GM12878 (cell line): ENCODE measurements around the gene RAB28. TPM values are rescaled to one million over a fixed set of nuclear protein-coding genes. Genes with fewer than 3 reads are reported as not detected.

Experiments used
- ATAC-seq: fragments of 200-7000 bp; cut with Tn5 transposase; 3 replicates; pipeline ENCODE4 v1.9.1; 2020; ENCODE audit warnings: mild to moderate bottlenecking, moderate library complexity
- BruUV-seq: library from RNA; stranded (reverse); fragments of 400-500 nt; replicated peaks from 2 replicates; lab custom pipeline; 2021; lab: Mats Ljungman, UMichigan
- CTCF ChIA-PET: fragments of 300-600 bp; sonication (Branson Sonifier 250); formaldehyde crosslinking; extraction: SDS; loops from one replicate; lab custom pipeline; 2021; ENCODE audit warnings: inconsistent platforms; lab: Yijun Ruan, JAX
- POLR2A ChIA-PET: fragments of 350-600 bp; formaldehyde crosslinking; extraction: SDS; loops from one replicate; lab custom pipeline; 2021; ENCODE audit warnings: inconsistent platforms; lab: Charles Lee
- RAD21 ChIA-PET: fragments of 300-600 bp; sonication (Branson Sonifier 250); formaldehyde crosslinking; loops from one replicate; lab custom pipeline; 2023; ENCODE audit warnings: antibody characterized with exemption; ENCODE audit not compliant: unreplicated experiment; lab: Charles Lee
- SMC1A ChIA-PET: fragments of 300-600 bp; sonication (Branson Sonifier 250); formaldehyde crosslinking; loops from one replicate; lab custom pipeline; 2023; ENCODE audit not compliant: unreplicated experiment, uncharacterized antibody; lab: Charles Lee
- DNase-seq: peaks from one replicate; pipeline ENCODE4 v3.0.0-alpha.2; 2011; ENCODE audit warnings: low read depth, low spot score
- FAIRE-seq: peaks from 3 replicates; lab custom pipeline; 2011; peaks lifted over from hg19 to GRCh38; lab: Jason Lieb, UNC
- H2AFZ ChIP-seq: 2 replicates; pipeline ENCODE4 v1.6.0; 2011; ENCODE audit warnings: low read depth, low read length, control low read depth; ENCODE audit not compliant: control insufficient read depth
- H3K27ac ChIP-seq: 2 replicates; pipeline ENCODE4 v1.5.1; 2011; ENCODE audit warnings: control low read depth; ENCODE audit not compliant: control insufficient read depth, insufficient read depth
- H3K27me3 ChIP-seq, 2 experiments: replicated peaks in 1 of 2; 2 replicates each; pipeline versions ENCODE4 v1.6.0 to v1.6.1; 2011; ENCODE audit warnings: low read length in 1 of 2; ENCODE audit not compliant: control insufficient read depth in 2 of 2, insufficient read depth in 2 of 2
- H3K36me3 ChIP-seq, 2 experiments: 2 replicates each; pipeline ENCODE4 v1.5.1; 2011; ENCODE audit warnings: low read length in 1 of 2; ENCODE audit not compliant: control insufficient read depth in 2 of 2, insufficient read depth in 2 of 2
- H3K4me1 ChIP-seq: 2 replicates; pipeline ENCODE4 v1.6.1; 2011; ENCODE audit warnings: mild to moderate bottlenecking, low read length, moderate library complexity, mixed read lengths; ENCODE audit not compliant: control insufficient read depth, insufficient read depth
- H3K4me2 ChIP-seq: 2 replicates; pipeline ENCODE4 v1.6.0; 2011; ENCODE audit warnings: control low read depth; ENCODE audit not compliant: control insufficient read depth, insufficient read depth
- H3K4me3 ChIP-seq: fragments of 200-600 bp; sonication (generic); 2 replicates; pipeline ENCODE4 v1.5.1; 2016
- H3K79me2 ChIP-seq: 2 replicates; pipeline ENCODE4 v1.6.0; 2011; ENCODE audit warnings: low read length; ENCODE audit not compliant: control insufficient read depth, insufficient read depth
- H3K9ac ChIP-seq: 2 replicates; pipeline ENCODE4 v1.8.0; 2011; ENCODE audit warnings: low read length, control low read depth, mixed read lengths; ENCODE audit not compliant: control insufficient read depth, insufficient read depth
- H3K9me3 ChIP-seq: replicated peaks from 3 replicates; pipeline ENCODE4 v1.5.1; 2011; ENCODE audit warnings: mild to moderate bottlenecking, low read length; ENCODE audit not compliant: control insufficient read depth, insufficient read depth
- H4K20me1 ChIP-seq: 2 replicates; pipeline ENCODE4 v1.6.0; 2011; ENCODE audit not compliant: control insufficient read depth, insufficient read depth
- CHD4 ChIP-seq: fragments of 200-600 bp; sonication (generic); IDR thresholded peaks from 2 replicates; pipeline ENCODE4 v1.6.1; 2016; ENCODE audit warnings: mild to moderate bottlenecking
- FOS ChIP-seq: IDR thresholded peaks from 3 replicates; pipeline ENCODE4 v1.6.1; 2011; ENCODE audit warnings: borderline replicate concordance; ENCODE audit not compliant: insufficient read length; ENCODE audit errors: extremely low read depth
- HCFC1 ChIP-seq: fragments of 150-350 bp; IDR thresholded peaks from 2 replicates; pipeline ENCODE4 v1.6.1; 2014; ENCODE audit warnings: low read length
- POU2F2 ChIP-seq: IDR thresholded peaks from 3 replicates; pipeline ENCODE4 v1.6.1; 2011; ENCODE audit warnings: low read depth, mild to moderate bottlenecking, low read length, borderline replicate concordance
- RAD21 ChIP-seq: IDR thresholded peaks from 2 replicates; pipeline ENCODE4 v1.6.1; 2011; ENCODE audit warnings: mild to moderate bottlenecking, low read depth, low read length, moderate library complexity; ENCODE audit not compliant: insufficient read depth
- RBBP5 ChIP-seq: fragments of 200-600 bp; sonication (generic); conservative IDR thresholded peaks from 2 replicates; pipeline ENCODE4 v1.6.1; 2016
- RCOR1 ChIP-seq: conservative IDR thresholded peaks from 2 replicates; pipeline ENCODE4 v1.6.1; 2012; ENCODE audit warnings: low read depth, low read length, improper control_type of control experiment
- RELA ChIP-seq: fragments of 450-650 bp; IDR thresholded peaks from 2 replicates; pipeline ENCODE4 v1.8.0; 2014; ENCODE audit warnings: borderline replicate concordance; ENCODE audit not compliant: partially characterized antibody
- SMAD5 ChIP-seq: IDR thresholded peaks from 2 replicates; pipeline ENCODE4 v1.6.1; 2016; ENCODE audit warnings: antibody characterized with exemption, low read depth
- SMC3 ChIP-seq: IDR thresholded peaks from 2 replicates; pipeline ENCODE4 v1.6.1; 2011; ENCODE audit warnings: low read length, improper control_type of control experiment, borderline replicate concordance
- SPI1 ChIP-seq: IDR thresholded peaks from 2 replicates; pipeline ENCODE4 v1.6.1; 2011; ENCODE audit warnings: low read depth, mild to moderate bottlenecking, low read length, moderate library complexity, borderline replicate concordance; ENCODE audit not compliant: insufficient read depth
- ZZZ3 ChIP-seq: IDR thresholded peaks from 2 replicates; pipeline ENCODE4 v1.6.1; 2011; ENCODE audit warnings: low read depth; ENCODE audit not compliant: control insufficient read depth, insufficient read length
- WGBS: methylation state at CpG from one replicate; pipeline ENCODE4 v1.1.6; 2016; ENCODE audit warnings: low lambda C conversion rate; ENCODE audit not compliant: insufficient replicate concordance, insufficient coverage; ENCODE audit errors: missing lambda C conversion rate; 5-methylcytosine and 5-hydroxymethylcytosine counted together
- in situ Hi-C: fragments of 300-500 bp; cut with MboI; formaldehyde crosslinking; loops from 9 replicates; pipeline ENCODE4 v1.14.3; 2018; ENCODE audit warnings: mixed read lengths
- intact Hi-C: fragments of 100-400 bp; cut with micrococcal nuclease; formaldehyde crosslinking; loops from one replicate; pipeline ENCODE4 v1.14.2; 2022; ENCODE audit not compliant: unreplicated experiment
- polyA plus RNA-seq, 11 experiments: library from polyadenylated mRNA; depleted of rRNA in 4 of 11; unstranded in 6 of 11; stranded (reverse) in 5 of 11; fragments of >200 nt; fragmentation: Nextera tagmentation in 4 of 11; fragmentation: Illumina TruSeq in 1 of 11; extraction: Ambion mirVana in 4 of 11; extraction: Trizol in 1 of 11; gene quantifications; 1 replicate in 1 of 11; 2 replicates in 10 of 11; pipeline versions ENCODE4 v1.2.1 to v1.2.3, GENCODE V29; 2011 to 2016; ENCODE audit warnings: inconsistent platforms in 2 of 11, missing spikeins in 2 of 11, low read depth in 1 of 11
- total RNA-seq, 4 experiments: library from RNA; depleted of rRNA in 3 of 4; stranded (reverse); fragments of >200 nt in 3 of 4; fragmentation: Illumina TruSeq in 1 of 4; extraction: Trizol in 1 of 4; gene quantifications; 2 replicates each; pipeline versions ENCODE4 v1.2.1 to v1.2.3, GENCODE V29; 2013 to 2021
- TF ChIP-seq, protein P1 (sequence below): fragments of 450-650 bp; IDR thresholded peaks from 2 replicates; pipeline ENCODE4 v1.6.1; 2017; ENCODE audit warnings: antibody characterized with exemption, mild to moderate bottlenecking, moderate library complexity
- TF ChIP-seq, protein P2 (sequence below): fragments of 450-650 bp; IDR thresholded peaks from 2 replicates; pipeline ENCODE4 v1.6.1; 2018; ENCODE audit warnings: borderline replicate concordance, mild to moderate bottlenecking; ENCODE audit not compliant: partially characterized antibody
- TF ChIP-seq, protein P3 (sequence below): fragments of 450-650 bp; conservative IDR thresholded peaks from 2 replicates; pipeline ENCODE4 v1.6.1; 2017; ENCODE audit warnings: mild to moderate bottlenecking, moderate library complexity

RAB28 gene
- total and polyA plus RNA-seq, 10 of the 15 experiments (the other 5 are each of a cell fraction or from before 2014, with no cell fraction given): 5.8 to 29.3 (median 16.9) TPM

GRCh38 chr4:13325744-13326143 lies 158.4 kb downstream of the RAB28 start:
- WGBS: 97% methylated on average over 3 of the region's 3 CpGs
- Histone ChIP-seq H3K27me3 (no peaks in the 10 kb centered on the region), H3K36me3 (0 out of 4 replicates have a peak, but pooled peaks cover 0 to 2% of the 10 kb centered on the region in 2 experiments), H3K9me3 (no peaks in the 10 kb centered on the region), H4K20me1 (no peaks in the 10 kb centered on the region), H3K4me3 (no peak overlapping the region), H3K79me2 (no peaks in the 10 kb centered on the region), H3K9ac (no peak overlapping the region), H3K27ac (no peak overlapping the region), H3K4me2 (no peak overlapping the region), H3K4me1 (no peaks in the 10 kb centered on the region), H2AFZ (no peak overlapping the region)
- POLR2A ChIA-PET: no interaction called here
- intact Hi-C loops: no loop called here
- SMC1A ChIA-PET: no interaction called here
- DNase-seq (no peak), FAIRE-seq (no peak), ATAC-seq (no peak)
- no TSS peak for BruUV-seq
- CTCF ChIA-PET: no interaction called here
- RAD21 ChIA-PET: no interaction called here
- TF ChIP-seq, protein P1, sequence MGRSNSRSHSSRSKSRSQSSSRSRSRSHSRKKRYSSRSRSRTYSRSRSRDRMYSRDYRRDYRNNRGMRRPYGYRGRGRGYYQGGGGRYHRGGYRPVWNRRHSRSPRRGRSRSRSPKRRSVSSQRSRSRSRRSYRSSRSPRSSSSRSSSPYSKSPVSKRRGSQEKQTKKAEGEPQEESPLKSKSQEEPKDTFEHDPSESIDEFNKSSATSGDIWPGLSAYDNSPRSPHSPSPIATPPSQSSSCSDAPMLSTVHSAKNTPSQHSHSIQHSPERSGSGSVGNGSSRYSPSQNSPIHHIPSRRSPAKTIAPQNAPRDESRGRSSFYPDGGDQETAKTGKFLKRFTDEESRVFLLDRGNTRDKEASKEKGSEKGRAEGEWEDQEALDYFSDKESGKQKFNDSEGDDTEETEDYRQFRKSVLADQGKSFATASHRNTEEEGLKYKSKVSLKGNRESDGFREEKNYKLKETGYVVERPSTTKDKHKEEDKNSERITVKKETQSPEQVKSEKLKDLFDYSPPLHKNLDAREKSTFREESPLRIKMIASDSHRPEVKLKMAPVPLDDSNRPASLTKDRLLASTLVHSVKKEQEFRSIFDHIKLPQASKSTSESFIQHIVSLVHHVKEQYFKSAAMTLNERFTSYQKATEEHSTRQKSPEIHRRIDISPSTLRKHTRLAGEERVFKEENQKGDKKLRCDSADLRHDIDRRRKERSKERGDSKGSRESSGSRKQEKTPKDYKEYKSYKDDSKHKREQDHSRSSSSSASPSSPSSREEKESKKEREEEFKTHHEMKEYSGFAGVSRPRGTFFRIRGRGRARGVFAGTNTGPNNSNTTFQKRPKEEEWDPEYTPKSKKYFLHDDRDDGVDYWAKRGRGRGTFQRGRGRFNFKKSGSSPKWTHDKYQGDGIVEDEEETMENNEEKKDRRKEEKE: no peak
- TF ChIP-seq RAD21 (no peak), SPI1 (no peak), SMC3 (no peak), RBBP5 (no peak), ZZZ3 (no peak), POU2F2 (no peak), SMAD5 (no peak), FOS (no peak), HCFC1 (no peak), RCOR1 (no peak), RELA (no peak), CHD4 (no peak)
- TF ChIP-seq, protein P2, sequence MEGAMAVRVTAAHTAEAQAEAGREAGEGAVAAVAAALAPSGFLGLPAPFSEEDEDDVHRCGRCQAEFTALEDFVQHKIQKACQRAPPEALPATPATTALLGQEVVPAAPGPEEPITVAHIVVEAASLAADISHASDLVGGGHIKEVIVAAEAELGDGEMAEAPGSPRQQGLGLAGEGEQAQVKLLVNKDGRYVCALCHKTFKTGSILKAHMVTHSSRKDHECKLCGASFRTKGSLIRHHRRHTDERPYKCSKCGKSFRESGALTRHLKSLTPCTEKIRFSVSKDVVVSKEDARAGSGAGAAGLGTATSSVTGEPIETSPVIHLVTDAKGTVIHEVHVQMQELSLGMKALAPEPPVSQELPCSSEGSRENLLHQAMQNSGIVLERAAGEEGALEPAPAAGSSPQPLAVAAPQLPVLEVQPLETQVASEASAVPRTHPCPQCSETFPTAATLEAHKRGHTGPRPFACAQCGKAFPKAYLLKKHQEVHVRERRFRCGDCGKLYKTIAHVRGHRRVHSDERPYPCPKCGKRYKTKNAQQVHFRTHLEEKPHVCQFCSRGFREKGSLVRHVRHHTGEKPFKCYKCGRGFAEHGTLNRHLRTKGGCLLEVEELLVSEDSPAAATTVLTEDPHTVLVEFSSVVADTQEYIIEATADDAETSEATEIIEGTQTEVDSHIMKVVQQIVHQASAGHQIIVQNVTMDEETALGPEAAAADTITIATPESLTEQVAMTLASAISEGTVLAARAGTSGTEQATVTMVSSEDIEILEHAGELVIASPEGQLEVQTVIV: no peak
- TF ChIP-seq, protein P3, sequence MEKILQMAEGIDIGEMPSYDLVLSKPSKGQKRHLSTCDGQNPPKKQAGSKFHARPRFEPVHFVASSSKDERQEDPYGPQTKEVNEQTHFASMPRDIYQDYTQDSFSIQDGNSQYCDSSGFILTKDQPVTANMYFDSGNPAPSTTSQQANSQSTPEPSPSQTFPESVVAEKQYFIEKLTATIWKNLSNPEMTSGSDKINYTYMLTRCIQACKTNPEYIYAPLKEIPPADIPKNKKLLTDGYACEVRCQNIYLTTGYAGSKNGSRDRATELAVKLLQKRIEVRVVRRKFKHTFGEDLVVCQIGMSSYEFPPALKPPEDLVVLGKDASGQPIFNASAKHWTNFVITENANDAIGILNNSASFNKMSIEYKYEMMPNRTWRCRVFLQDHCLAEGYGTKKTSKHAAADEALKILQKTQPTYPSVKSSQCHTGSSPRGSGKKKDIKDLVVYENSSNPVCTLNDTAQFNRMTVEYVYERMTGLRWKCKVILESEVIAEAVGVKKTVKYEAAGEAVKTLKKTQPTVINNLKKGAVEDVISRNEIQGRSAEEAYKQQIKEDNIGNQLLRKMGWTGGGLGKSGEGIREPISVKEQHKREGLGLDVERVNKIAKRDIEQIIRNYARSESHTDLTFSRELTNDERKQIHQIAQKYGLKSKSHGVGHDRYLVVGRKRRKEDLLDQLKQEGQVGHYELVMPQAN: no peak
- TF ChIP-seq, all 136 proteins: peak for 0
- in situ Hi-C loops: no loop called here
